IPS DF 4.7 (cell line): ENCODE data around the gene KLHL2.
"Not testable (repeated sequence)": the region's sequence is repeated elsewhere in the genome, so short reads cannot be mapped to it uniquely, and the experiment has no call there.

Experiments
- DNase-seq: peaks from one replicate; pipeline ENCODE4 v3.0.0-alpha.2; 2013; ENCODE audit warnings: low spot score; ENCODE audit errors: extremely low read depth

Gene KLHL2

DNA sequence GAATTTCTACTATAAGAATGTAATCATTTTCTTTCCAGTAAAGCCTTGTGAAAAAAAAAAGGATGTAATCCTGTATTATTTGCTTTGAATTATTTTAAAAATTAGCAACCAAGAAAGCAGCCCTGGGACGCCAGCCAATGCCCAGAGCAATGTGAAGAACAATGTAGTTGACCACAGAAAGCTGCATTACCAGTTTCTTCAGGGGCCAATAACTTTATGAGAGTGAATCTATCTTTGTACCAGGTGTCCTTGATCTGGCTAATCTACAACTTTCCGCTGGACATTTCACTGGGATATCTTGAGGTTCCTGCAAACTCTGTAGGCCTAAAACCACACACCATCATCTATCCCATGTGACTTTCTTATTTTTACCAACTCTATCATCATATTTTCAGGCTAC lies 7.6 kb upstream of the KLHL2 start:
- DNase-seq = no peak

DNA sequence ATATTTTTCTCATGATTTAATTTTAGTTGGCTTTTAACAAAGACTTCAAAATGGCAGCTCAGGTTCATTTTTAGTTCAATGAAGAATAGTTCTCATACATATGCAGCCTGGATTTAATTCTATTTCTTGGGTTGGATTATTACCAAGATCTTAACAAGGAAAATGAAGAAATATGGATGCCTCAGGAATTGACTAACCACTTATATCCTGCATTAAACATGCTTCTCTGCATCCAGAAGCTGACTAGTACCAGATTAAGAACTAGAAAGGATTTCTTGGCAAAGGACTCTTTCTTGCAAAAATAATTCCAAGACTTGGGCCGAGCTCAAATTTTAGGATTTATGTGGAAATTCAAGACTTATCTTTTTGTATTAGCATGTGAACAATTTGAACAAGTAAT lies 5.6 kb upstream of the KLHL2 start:
- no peak for DNase-seq

DNA sequence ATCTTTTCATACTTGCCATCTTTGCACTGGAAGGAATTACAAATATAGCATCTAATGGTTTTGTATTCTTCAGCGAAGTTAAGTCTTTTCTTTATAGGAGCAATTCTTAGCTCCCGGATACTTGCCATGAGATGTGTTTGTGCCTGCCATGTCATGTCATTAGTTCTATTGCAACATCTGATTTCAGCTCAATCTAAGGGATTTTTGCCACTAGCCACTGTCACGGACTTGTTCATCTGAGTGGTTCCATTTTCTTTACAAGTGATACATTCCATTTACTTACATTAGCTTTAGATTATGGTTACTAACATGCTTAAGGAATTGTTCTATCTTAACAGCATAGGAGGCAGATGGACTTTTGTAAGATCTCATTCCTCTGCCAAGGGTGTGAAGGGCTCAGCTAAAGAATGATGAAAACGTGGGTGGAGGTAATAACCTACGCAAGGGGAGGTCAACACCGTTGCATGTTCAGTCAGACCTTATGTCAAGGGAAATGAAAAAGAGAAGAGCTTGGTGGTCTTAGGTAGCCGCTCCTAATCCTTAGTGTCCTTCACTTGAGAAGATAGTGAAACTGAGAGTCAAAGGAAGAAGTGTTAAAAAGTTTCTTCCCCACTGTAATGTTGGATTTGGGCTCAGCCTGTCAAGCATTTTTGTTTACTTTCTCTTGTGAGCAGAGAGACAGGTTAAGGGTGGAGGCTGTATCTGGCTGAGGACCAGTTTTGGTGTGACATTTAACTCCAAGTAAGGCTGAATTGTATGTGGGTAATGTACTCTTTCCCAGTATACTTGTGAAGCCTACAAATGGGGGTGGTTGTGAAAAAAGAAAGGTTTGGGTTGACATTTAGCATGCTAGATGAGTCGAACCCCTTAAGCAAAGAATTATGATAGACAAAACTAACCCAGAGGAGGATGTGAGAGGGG lies 3.6 kb upstream of the KLHL2 start:
- no peak for DNase-seq

DNA sequence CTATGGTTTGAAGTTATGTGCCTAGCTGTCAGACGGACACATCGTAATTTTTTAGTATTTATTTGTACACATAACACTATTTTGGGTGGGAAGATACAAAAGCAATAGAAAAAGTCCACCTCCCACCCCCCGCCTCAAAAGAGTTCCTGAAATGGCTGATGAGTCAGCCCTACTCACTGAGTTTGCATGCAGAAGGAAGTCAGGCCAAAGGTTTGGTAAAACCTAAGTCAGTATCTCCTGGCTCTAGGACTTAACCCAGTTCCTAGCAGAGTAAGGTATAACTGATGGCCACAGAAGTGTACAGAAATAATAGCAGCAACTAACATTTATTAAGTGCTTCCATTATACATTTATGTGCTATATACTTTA lies 2.9 kb upstream of the KLHL2 start:
- DNase-seq = no peak

DNA sequence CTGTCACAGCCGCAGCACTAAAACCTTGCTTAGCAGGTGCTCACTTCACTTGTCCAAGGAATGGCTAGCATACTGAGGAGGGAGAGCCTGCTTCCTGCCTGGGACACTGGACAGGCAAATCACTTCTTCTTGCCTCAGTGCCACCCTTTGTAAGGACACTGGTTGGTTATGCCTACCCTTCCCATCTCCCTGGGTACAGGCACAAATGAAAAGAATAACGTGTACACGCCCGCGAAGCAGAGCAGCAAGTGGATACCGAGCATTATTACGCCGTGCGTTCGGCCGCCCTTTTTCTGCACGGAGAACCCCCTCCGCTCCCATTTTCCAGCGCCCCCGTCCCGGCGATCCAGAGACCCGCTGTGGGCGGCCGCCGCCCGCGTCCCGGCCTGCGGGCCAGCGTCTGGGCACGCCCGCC lies 338 bp upstream of the KLHL2 start:
- DNase-seq = no peak

DNA sequence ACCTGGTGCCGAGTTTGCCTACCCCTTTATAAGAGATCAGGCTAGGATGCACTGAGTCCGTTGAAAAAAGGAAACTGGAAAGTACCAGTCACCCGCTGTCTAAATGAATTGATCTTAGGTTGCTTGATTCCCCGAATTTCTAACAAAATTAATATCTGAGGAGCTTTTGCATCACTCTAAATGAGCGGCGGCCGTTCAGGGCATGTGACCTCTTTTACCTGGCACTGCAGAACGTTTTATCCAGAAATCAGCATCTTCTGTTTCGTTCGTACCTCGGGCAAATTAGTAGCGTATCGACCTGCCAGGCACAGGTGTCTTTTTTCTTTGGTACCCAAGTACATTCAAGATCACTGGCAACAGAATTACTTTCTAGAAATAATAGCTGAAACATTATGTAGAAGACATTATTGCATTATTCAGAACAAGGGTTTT lies 876 bp downstream of the KLHL2 start:
- DNase-seq = no peak

DNA sequence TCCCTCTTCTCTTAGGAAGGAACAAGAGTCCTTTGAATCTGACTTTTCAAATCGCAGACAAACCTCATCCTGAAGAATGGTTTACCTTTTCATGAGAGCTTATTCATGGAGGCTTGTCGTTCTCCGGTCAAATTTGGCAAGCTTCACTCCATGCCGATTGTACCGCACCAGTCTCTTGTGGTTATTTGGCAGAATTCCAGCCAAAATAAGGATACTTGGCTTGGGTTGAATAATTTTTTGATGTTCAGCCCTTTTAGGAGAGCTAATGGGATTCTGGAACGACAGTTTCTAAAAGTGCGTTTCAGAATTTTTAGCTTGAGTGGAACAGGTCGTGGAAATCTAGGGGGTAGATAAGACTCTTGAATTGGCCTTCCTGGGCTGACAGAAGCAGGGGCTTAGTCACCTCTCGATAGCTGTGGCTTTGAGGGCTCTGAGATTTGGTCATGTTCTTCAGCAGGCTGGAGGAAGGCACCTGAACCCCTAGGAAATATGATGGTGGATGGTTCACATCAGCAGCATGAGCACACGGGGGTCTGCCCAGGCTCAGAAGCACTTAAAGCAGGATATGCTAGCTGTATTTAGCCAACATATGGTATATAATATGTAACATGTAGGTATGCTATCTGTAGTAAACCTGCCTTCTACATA lies 1.5 kb downstream of the KLHL2 start:
- DNase-seq = no peak

DNA sequence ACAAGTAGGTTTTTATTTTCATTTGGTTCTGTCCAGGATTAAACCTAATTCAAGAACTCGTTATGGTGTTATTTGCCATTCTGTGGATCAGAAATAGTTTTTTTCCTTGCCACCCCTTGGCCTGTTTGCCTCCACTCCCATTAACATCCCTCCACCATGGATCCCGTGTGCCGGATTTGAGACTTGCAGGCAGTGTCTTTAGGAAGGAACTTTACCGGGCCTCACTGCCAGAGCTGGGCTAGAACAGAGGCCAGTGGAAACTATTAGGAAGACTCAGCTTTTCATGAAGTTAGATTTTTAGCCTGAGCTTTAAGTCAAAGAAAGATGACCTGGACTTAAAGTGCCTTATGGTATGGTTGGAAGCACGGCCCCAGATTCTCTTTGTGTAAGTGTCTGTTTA lies 2.4 kb downstream of the KLHL2 start:
- DNase-seq = no peak

DNA sequence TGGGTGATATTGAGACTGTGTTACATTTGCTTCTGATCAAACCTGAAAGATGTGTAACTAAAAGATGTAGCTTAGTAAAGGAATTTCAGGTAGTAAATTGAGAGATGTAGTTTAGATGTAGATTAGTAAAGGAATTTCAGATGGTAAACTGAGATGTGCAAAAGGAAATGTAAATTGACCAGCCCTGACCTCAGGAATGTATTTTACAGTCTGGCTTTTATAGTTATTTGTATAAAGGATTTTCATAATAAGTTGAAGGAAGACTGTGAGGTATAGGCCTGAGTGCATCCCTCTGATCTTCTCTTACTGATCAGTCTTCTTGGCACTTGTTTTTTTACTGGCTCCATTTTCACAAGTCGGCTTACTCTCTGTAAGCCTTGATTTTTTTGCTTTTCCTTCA lies 3.2 kb downstream of the KLHL2 start:
- DNase-seq = no peak

DNA sequence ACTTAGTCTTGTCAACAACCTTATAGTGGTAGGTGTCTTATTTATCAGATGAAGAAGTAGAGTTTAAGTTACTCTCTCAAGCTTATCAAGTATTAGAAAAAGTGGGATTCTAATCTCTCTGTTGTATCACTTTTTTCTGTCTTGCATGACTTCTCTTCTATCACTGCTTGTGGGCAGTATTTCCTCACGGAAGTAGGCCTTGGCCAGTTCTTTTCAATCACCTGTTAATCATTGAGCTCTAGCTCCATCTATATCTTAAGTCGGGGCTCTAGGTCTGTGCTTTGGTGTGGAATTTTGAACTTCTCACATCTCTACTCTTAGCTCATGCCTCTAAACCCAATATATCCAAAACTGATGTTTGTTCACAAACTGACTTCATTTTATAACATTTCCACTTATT lies 5.3 kb downstream of the KLHL2 start:
- DNase-seq = not testable (repeated sequence)

DNA sequence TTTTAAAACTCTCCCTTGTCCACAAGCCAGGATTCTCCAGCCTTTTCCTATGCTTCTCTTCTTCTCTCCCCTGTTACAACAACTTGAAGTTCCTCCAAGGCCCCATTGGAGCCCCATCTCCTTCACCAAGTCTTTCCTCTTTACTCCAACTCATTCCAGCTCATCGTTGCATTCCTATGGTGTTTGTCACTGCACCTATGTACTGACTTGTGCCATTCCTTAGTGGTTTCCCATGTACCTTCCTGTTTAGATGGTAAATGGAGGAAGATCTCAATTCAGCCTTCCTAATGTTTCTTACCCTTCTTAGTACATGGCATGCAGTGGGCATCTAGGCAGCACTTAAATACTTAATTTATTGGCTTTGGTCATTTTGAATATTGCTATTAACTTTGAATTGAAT lies 6.0 kb downstream of the KLHL2 start:
- DNase-seq = not testable (repeated sequence)

DNA sequence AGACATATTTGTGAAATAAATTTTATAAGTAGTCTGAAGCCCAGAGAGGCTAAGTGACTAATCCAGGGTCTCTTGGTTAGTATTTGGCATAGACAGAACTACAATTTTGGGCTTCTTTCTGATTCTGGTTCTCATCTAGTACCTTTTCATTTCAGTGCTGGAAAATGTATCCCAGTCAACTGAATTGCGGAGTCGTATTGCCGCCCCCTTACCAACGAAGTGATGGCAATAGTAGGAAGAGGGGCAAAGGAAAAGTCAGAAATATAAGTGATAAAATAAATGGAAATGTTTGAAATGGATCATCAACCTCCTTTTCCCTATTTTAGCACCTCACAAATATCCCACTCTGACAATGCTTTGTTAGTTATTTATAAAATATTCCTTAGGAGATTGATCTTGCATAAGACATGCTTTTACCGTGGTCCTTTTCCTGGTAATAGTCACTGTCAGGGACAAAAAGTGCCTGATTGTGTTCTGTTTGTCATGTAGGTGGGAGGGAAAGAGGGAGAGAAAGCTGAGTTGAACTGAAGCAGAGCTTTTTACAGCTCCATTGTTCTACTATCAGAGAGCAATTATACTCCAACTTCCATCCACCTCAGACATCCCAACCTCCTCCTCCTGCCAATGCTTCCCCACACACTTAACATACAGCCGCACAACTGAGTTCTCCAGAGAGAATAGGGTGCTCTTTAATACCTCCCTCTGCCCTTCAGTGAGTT lies 6.8 kb downstream of the KLHL2 start:
- not testable (repeated sequence) for DNase-seq

DNA sequence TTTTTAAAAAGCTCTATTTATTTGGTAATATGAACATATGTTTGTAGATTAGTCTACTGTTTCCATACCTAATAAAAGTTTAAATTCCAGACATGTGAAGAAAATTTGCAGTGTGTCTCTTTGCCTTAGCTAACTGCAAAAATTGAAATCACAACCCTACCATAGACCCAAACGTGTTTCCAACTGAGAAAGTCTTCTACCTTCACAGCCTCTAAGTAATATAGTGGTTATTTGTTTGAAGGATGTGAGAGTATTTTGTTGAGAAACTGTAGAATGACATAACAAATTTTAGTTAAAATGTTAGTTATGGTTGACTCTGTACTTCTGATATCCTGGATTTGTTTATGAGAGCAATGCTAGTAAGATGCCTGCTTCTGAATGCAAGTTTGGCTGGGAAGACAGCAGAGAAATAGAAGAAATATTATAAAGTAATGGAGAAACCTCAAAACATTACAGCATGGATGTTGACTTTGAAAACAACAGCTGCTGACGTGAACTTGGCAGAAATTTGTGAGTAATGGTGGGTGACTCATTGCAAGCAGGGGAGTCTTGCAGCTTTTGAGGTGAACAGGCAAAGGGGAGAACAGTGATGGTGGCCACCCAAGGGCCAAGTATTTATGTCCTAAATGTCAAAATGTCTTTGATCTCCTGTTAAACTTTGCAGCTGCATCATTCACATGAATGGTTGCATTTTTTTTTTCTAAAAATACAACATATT lies 7.8 kb downstream of the KLHL2 start:
- DNase-seq = not testable (repeated sequence)

DNA sequence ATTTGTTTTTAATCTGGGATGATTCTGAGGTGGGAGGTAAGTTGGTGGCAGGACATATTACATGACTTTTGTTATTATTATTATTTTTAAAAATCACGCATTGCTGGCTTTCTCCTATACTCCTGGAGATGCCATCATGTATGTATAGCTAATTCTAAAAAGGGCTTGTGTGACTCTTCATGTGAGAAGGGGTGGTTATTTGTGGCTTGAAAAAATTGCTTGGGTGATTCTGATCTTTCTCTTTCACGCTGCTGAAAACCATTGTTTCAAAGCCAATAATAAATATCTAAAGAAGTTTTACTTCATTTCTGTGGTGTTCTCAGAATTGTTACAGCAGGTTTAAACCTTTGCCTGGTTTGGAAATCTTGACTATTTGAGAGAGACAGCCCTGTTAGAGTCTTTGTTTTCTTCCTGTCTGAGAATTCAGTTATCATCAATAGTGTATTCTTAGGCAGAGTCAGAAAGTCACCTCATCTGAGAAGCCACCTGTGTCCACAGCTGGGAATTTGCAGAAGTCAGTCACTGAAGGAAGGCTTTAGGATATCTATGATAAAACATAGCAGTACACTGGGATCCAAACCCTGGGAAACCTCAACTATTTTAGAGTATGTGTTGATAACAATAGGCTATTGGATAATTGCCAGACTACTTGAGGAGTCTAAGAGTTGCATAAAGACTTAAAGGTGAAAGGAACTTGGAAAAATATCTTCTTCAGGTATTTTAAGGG lies 8.6 kb downstream of the KLHL2 start:
- not testable (repeated sequence) for DNase-seq

DNA sequence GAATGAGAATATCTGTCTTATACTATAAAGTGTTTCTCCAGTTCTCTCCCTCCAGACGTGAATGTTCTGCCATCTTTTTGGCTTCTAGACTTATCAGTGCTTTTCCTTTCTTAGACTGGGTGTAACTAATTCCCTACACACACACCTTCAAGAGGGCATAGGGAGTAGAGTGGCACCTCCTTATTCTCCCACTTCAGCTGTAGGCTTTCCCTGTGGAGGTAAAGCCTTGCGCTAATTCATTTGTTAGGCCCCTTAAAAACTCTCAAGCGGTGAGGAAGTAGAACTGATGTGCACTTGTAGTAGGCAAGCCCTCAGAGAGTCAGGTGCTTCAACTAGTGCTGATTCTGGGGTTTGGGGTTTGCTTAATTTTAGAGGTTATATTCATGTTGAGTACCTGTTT lies 10.0 kb downstream of the KLHL2 start:
- DNase-seq = no peak

DNA sequence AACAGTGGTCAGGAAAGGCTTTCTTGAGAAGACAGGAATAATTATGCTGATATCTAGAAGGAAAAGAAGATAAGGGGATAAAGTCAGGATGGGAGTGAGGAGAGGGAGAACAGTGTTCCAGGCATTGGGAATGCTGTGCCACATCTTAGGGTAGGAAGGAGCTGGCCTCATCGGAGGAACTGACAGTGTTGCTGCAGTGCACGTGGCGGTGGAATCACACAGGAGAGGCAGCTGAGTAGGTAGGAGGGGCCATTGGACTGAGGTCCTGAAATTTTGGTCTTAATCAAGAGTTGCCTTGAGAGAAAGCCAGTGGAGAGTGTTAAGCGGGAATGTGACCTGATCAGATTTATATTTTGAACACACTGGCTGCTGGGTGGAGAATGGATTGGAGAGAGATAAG lies 13.9 kb downstream of the KLHL2 start:
- not testable (repeated sequence) for DNase-seq

DNA sequence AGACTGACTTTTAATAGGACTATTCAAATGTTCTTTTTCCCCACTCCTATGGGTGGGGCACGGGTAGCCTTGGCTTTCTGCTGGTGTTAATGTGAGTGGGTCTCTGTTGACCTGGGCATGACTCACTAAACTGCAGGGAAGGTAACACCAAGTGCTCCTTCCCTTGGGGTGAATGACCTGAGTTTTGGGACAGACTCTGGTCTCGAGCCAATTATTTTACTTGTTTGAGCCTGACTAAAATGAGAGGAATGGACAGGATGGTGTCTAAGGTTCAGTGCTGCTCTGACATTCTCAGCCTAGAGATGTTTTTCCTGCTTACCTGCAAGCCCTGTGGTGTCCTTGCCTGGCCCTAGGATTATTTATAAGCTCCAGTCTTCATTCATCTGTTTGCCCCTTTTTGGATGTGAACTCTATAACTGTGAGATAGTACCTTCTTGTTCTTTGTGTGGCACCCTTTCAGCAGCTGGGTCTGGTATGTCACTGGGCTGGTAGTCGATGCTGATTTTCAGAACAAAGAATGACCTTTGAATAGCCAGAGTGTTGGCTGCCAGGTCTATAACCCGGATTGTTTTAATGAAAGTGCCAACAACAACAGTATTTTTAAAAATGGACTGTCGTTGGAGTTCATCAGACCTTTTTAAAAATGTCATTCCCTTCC lies 14.8 kb downstream of the KLHL2 start:
- not testable (repeated sequence) for DNase-seq

DNA sequence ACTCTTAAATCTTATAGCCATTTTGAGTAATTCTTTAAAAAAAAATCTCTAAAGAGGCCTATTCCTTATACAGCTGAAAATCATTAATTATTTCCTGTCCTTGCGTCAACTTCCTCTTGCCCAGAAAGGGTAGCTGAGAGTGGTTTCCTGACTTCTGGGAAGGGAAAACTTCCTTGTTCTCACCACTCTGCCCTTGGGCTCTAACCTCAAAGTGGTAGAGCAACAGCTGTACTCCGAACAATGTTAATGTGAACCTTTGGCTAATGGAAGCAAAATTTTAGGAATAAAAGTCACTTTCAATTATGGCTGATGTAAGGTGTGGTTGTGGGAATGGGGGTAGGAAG lies 15.3 kb downstream of the KLHL2 start:
- no peak for DNase-seq

DNA sequence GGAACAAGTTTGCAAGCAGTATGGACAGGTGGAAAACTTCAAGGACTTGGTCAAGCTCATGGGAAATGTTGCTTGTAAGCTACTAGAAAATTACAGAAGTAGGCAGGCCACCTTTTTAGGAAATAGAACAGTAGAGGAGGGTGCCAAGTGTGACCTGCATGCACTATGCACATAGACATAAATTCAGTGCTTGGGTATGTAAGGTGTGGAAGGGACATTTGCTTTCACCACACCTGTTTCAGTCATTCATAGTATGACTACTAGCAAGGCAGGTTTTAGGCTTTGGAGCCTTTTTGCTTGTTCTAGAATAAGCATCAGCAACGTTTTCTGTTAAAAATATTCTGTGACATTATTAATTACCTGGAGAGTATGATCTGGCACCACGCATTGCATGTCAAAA lies 20.0 kb downstream of the KLHL2 start:
- DNase-seq = not testable (repeated sequence)

DNA sequence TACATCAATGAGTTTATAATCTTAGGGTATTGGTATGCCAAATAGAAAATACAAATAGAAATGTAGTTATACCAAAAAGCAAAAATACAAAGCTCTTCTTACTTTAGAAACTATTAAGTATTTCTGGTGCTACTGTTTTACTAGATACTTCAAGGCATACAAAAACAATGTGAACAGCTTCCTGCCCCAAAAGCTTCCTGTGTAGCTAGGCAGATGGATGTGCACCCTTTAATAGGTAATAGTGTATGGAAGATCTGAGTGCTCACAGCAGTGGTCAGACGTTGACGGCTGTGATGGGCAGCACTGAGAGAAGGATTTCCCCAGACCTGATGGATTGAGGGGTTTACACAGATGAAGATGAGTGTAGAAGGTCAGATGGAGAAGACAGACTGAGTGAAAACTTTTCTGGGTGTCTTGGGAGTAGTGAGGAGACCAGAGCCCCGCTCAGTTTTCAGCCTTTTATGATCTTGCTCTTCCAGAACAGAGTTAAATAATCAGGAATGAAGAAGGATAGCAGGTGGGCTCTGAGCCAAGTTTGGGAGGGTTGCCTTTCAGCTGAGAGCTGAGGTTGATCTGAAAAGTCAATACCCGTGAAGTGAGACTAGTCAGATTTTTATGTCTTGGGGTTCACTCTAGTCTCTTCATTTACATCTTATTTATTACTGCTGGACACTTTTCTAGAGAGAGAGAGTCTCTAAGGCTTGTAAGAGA lies 22.3 kb downstream of the KLHL2 start:
- DNase-seq = not testable (repeated sequence)
